ENCODE measurements around the gene HRAS. TPM values are rescaled to one million over a fixed set of nuclear protein-coding genes. Genes with fewer than 3 reads are reported as not detected.

The HRAS gene
- total and polyA plus RNA-seq, 2 of the 8 experiments (the other 6 are each of a cell fraction or from before 2014, with no cell fraction given), result 44.3 to 54.7 TPM

DNA sequence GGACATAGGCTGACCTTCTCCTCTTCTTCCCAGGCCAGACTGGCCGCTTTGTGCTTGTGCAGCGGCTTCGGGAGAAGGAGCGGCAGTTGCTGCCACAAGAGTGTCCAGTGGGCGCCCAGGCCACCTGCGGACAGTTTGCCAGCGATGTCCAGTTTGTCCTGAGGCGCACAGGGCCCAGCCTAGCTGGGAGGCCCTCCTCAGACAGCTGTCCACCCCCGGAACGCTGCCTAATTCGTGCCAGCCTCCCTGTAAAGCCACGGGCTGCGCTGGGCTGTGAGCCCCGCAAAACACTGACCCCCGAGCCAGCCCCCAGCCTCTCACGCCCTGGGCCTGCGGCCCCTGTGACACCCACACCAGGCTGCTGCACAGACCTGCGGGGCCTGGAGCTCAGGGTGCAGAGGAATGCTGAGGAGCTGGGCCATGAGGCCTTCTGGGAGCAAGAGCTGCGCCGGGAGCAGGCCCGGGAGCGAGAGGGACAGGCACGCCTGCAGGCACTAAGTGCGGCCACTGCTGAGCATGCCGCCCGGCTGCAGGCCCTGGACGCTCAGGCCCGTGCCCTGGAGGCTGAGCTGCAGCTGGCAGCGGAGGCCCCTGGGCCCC, 26.8 kb upstream of the HRAS start:
- CTCF ChIA-PET (ENCODE audit: partially characterized antibody), result interaction anchor here (0.7 to 1.4 kb wide), 2 partner anchors 11 kb away, joined by 3 to 4 read pairs; no protein-coding TSS in a partner anchor
- no peak for FAIRE-seq
- no peak overlapping the region for H3K18ac ChIP-seq (ENCODE audit: extremely low read depth, low read length)
- TF ChIP-seq CREB1 (IDR thresholded peaks at IDR 0.05) (no peak), EZH2 (IDR thresholded peaks at IDR 0.05; ENCODE audit: low read depth, low read length, severe bottlenecking) (no peak), POLR2A (IDR thresholded peaks at IDR 0.05; ENCODE audit: control extremely low read depth in 1 of 2, low read depth in 2 of 2, low read length in 2 of 2) (no peak), TAF7 (optimal IDR thresholded peaks at IDR 0.05; ENCODE audit: borderline replicate concordance, low read depth, low read length) (no peak), NANOG (IDR thresholded peaks at IDR 0.05; ENCODE audit: insufficient read depth, low read depth, low read length, poor library complexity, severe bottlenecking) (no peak), TCF12 (IDR thresholded peaks at IDR 0.05; ENCODE audit: low read depth, low read length) (no peak), CBX5 (IDR thresholded peaks at IDR 0.05; ENCODE audit: low read depth, low read length) (no peak), HDAC6 (IDR thresholded peaks at IDR 0.05; ENCODE audit: low read depth, low read length) (no peak), NRF1 (IDR thresholded peaks at IDR 0.05; ENCODE audit: low read depth, low read length) (no peak), RBBP5 (IDR thresholded peaks at IDR 0.05; ENCODE audit: borderline replicate concordance, low read depth, low read length) (no peak), MAFK (IDR thresholded peaks at IDR 0.05; ENCODE audit: low read depth, low read length) (no peak)
- TF ChIP-seq, protein P1, sequence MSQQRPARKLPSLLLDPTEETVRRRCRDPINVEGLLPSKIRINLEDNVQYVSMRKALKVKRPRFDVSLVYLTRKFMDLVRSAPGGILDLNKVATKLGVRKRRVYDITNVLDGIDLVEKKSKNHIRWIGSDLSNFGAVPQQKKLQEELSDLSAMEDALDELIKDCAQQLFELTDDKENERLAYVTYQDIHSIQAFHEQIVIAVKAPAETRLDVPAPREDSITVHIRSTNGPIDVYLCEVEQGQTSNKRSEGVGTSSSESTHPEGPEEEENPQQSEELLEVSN (IDR thresholded peaks at IDR 0.05), result no peak

More for the DNA sequence above, 26.8 kb upstream of the HRAS start:
- H3K27ac ChIP-seq (ENCODE audit: low read depth, low read length), result no peak overlapping the region
- H2AK5ac ChIP-seq (ENCODE audit: low read depth, low read length), result no peak overlapping the region
- no peak overlapping the region for H2BK120ac ChIP-seq (replicated peaks; ENCODE audit: low read depth, low read length)
- WGBS, 2 experiments (ENCODE audit: extremely low coverage in 1 of 2, insufficient coverage in 1 of 2, insufficient read length in 1 of 2, insufficient replicate concordance in 2 of 2, low coverage in 1 of 2, low lambda C conversion rate in 2 of 2, missing lambda C conversion rate in 1 of 2), result 93% methylated on average over 28 of the region's 29 CpGs; no CpG with 5 or more reads in 1 of the 2 experiments
- peak overlapping the region; percentile 74 to 78; a peak in 3 of 4 replicates for H3K4me2 ChIP-seq (ENCODE audit: insufficient read depth in 1 of 2, low read depth in 2 of 2, low read length in 2 of 2)
- no peak overlapping the region for H2AFZ ChIP-seq (ENCODE audit: low read length)
- no peak for DNase-seq (ENCODE audit: low read depth in 1 of 2, low spot score in 2 of 2)
- peaks cover 10% of the 10 kb centered on the region for H3K79me1 ChIP-seq (ENCODE audit: low read depth, low read length)
- peak overlapping the region in 3 of 4 experiments; percentile 63 to 95 (median 83); a peak in 5 of 8 replicates for H3K4me3 ChIP-seq (ENCODE audit: extremely low read depth in 1 of 4, insufficient read depth in 2 of 4, low read depth in 3 of 4, low read length in 4 of 4)
- H3K14ac ChIP-seq (ENCODE audit: insufficient read length), result no peak overlapping the region
- no peak overlapping the region for H4K91ac ChIP-seq (replicated peaks; ENCODE audit: insufficient read length, low read length)
- no peak overlapping the region for H2BK15ac ChIP-seq (ENCODE audit: low read length)
- no peak overlapping the region for H3K56ac ChIP-seq (replicated peaks; ENCODE audit: insufficient read length, low read depth, low read length)
- no peak overlapping the region for H2BK5ac ChIP-seq (ENCODE audit: low read depth, low read length)
- H4K5ac ChIP-seq (ENCODE audit: insufficient read length, low read depth, low read length), result no peak overlapping the region
- H3K23ac ChIP-seq (ENCODE audit: insufficient read length), result no peak overlapping the region
- peaks cover 0 to 24% (median 14%) of the 10 kb centered on the region in 4 experiments; a peak in 6 of 7 replicates for H3K4me1 ChIP-seq (replicated peaks in 1 of 4; ENCODE audit: control insufficient read depth in 3 of 4, insufficient read depth in 4 of 4, low read length in 3 of 4)
- POLR2A ChIA-PET (ENCODE audit: partially characterized antibody), result interaction anchor here (0.6 to 1.4 kb wide), 6 partner anchors 12 to 204 kb away, joined by 3 to 4 read pairs (median 3); no protein-coding TSS in a partner anchor
- no peak overlapping the region for H3K4ac ChIP-seq (replicated peaks; ENCODE audit: insufficient read length, low read depth, low read length)
- no peaks in the 10 kb centered on the region for H3K9me3 ChIP-seq (ENCODE audit: insufficient read depth in 2 of 2, low read depth in 1 of 2, low read length in 1 of 2)
- no peak overlapping the region for H3K9ac ChIP-seq (replicated peaks in 1 of 4; ENCODE audit: extremely low read depth in 1 of 4, low read depth in 3 of 4, low read length in 3 of 4)
- H3K36me3 ChIP-seq (ENCODE audit: control insufficient read depth in 2 of 4, insufficient read depth in 4 of 4, low read length in 3 of 4), result peaks cover 0 to 8% (median 4%) of the 10 kb centered on the region in 4 experiments; a peak in 5 of 8 replicates
- H4K8ac ChIP-seq (ENCODE audit: extremely low read depth, insufficient read depth, low read length), result peak overlapping the region; percentile 77; the same call in 1 of the 2 replicates
- peaks cover 9 to 24% of the 10 kb centered on the region in 2 experiments for H4K20me1 ChIP-seq (replicated peaks in 1 of 2; ENCODE audit: control insufficient read depth in 1 of 2, insufficient read depth in 2 of 2, low read length in 2 of 2)
- 0 out of 2 replicates have a peak overlapping the region, but pooled peaks have one; percentile 50 for H2BK12ac ChIP-seq (ENCODE audit: low read depth, low read length)
- peaks cover 0 to 4% of the 10 kb centered on the region in 2 experiments; a peak in 1 of 4 replicates for H3K79me2 ChIP-seq (ENCODE audit: control insufficient read depth in 1 of 2, insufficient read depth in 2 of 2, low read length in 2 of 2)
- H2BK20ac ChIP-seq (ENCODE audit: low read length), result no peak overlapping the region
- peaks cover 0 to 12% (median 9%) of the 10 kb centered on the region in 4 experiments; a peak in 6 of 7 replicates for H3K27me3 ChIP-seq (replicated peaks in 1 of 4; ENCODE audit: control insufficient read depth in 3 of 4, extremely low read depth in 1 of 4, insufficient read depth in 3 of 4, low read length in 3 of 4)
- H3K23me2 ChIP-seq (ENCODE audit: low read depth, low read length), result peaks cover 11% of the 10 kb centered on the region; the same call in 1 of the 2 replicates

Data from H1 (cell line).